GM12874 (cell line): ENCODE results near the gene PRCC.

Experiments used
- TF ChIP-seq, protein P1 (sequence below): IDR thresholded peaks from 2 replicates; pipeline ENCODE4 v1.5.1; 2011; ENCODE audit warnings: low read depth, mild to moderate bottlenecking, control low read depth, low read length, moderate library complexity; ENCODE audit not compliant: insufficient read depth

Gene PRCC

DNA sequence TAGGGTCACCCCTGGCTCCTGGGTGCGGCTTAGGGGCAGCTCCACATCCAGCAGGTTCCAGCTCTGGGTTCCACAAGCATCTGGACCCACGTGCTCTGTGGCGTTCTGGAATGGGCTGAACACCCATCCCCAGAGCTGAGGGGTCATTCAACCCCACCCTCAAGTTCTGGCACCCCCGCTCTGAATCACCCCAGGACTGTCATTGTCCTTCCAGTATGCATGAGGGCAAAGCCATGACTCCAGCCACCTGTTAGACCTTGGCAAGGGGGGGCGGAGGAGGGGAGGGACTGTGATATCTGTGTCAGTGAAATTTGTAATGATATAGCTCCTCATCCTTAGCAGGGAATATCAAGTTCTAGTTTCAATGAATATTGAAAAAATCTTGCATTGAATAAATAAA is 79.3 kb downstream of the PRCC start:
- TF ChIP-seq, protein P1, sequence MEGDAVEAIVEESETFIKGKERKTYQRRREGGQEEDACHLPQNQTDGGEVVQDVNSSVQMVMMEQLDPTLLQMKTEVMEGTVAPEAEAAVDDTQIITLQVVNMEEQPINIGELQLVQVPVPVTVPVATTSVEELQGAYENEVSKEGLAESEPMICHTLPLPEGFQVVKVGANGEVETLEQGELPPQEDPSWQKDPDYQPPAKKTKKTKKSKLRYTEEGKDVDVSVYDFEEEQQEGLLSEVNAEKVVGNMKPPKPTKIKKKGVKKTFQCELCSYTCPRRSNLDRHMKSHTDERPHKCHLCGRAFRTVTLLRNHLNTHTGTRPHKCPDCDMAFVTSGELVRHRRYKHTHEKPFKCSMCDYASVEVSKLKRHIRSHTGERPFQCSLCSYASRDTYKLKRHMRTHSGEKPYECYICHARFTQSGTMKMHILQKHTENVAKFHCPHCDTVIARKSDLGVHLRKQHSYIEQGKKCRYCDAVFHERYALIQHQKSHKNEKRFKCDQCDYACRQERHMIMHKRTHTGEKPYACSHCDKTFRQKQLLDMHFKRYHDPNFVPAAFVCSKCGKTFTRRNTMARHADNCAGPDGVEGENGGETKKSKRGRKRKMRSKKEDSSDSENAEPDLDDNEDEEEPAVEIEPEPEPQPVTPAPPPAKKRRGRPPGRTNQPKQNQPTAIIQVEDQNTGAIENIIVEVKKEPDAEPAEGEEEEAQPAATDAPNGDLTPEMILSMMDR, result no peak

DNA sequence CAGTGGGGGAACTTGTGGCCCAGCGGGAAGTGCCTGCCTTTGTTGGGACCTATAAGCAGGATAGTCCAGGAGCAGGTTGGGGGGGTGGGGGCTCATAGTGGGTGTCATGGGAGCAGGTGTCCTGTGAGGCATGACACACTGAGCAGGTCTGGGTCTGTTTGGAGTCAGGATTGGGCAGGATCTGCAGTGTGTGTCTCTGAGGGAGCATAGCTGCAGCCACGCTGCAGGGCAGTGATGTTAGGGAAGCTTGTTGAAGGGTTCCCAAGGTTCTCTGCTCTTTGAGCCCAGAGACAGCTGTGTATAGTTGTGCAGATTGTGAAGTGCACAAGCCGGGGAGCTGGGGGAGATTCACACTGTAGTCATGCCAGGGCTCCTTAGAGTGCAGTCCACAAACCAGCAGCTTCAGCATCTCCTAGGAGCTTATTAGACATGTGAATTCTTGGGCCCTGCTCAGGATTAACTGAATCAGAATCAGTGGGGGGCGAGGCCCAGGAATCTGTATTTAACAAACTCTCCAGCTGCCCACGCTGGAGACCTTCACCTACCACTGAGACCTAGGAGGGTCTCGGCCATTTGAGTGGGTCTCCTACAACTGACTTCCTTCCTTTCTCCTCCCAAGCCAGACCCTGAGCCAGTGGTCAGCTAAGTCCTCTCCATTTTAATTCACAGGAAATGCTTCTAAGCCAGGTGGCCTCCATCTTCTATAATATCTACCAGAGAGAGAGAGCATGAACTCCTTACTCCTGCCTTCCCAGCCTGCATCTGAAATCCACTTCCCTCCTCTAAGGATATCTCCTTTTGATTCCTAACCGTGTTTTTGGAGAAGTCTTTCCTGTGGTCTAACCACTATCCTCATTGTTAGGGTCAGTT is 80.5 kb downstream of the PRCC start:
- TF ChIP-seq, protein P1, result no peak

DNA sequence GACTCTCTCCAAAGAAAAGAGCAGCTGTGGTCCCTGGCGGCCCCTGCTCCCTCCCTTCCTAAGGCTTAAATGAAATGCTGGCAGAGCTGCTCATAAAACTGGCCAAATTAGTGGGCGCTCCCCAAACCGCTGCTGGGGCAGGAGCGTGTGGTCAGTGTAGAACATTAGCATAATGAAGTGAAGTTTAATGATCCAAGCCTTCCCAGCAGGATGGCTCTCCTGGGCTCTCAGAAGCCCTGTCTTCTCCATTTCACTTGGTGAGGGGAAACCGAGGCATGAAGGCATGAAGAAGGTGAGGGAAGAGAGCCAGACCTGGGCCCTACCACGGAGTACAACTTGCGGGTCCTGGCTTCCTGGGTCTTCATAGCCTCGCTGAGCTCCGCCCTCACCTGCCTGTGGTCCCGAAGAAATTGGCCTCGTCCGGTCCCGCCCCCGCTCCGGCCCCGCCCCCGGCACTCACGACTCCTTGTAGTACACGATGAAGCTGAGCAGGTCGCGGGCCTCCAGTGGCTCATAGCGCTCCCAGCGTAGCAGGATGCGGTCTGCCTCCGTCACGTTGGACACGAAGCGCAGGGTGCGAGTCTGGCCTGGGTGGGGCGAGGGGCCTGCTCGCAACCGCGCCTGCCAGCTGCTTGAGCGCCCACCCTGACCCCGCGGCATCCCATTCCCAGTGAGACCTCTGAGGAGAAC is 81.3 kb downstream of the PRCC start:
- TF ChIP-seq, protein P1, result no peak

DNA sequence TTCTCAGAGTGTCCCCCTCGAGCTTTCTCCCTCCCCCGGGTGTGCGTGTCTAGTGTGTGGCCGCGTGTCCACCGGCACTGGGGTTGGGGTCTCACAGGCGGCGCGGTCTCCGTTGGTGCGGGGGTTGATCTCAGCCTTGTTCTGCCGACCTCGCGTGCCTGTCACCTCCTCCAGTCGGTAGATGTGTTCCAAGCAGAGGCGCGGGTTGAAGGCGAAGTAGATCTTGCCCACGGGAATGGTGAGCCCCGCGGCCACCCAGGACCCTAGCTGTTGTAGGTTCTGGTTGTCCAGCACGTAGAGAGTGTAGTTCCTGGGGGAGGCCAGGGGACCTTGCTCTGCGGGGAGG is 81.8 kb downstream of the PRCC start:
- TF ChIP-seq, protein P1, result no peak
